Measurements from ENCODE around the gene TMEM271.

- no peak for TF ChIP-seq MAX (IDR thresholded peaks at IDR 0.05)
- TF ChIP-seq REST (IDR thresholded peaks at IDR 0.05), result no peak
- TF ChIP-seq CTCF (IDR thresholded peaks at IDR 0.05; ENCODE audit: low read depth, low read length, missing input control), result no peak
- no peak for TF ChIP-seq RAD21 (IDR thresholded peaks at IDR 0.05)
These were observed 22.8 kb upstream of the TMEM271 start for GRCh38 chr4:598925-599324.

All from liver (tissue), 3 donors.